ENCODE data around the gene CCDC24. TPM values are rescaled to one million over a fixed set of nuclear protein-coding genes. Genes with fewer than 3 reads are reported as not detected.

Gene CCDC24
- total and polyA plus RNA-seq, 9 of the 15 experiments (the other 6 are each of a cell fraction or from before 2014, with no cell fraction given) = 0.31 to 4.5 (median 1.5) TPM

- TF ChIP-seq MXD1 (CRISPR knock-in tag; IDR thresholded peaks at IDR 0.05; ENCODE audit: borderline replicate concordance, poor library complexity, severe bottlenecking) = peak; percentile 92
- TF ChIP-seq MAZ (CRISPR knock-in tag; conservative IDR thresholded peaks at IDR 0.05 in 1 of 2, IDR thresholded peaks at IDR 0.05 in 1 of 2) = peak; percentile 96; a peak in 3 of 4 replicates
- TF ChIP-seq KAT7 (CRISPR knock-in tag; IDR thresholded peaks at IDR 0.05; ENCODE audit: borderline replicate concordance) = peak; percentile 97; the same call in 1 of the 2 replicates
- peak; percentile 72; the same call in 1 of the 2 replicates for TF ChIP-seq ZNF589 (CRISPR knock-in tag; IDR thresholded peaks at IDR 0.05; ENCODE audit: low read depth)
- TF ChIP-seq CEBPB (tag; IDR thresholded peaks at IDR 0.05) = peak; percentile 92
- TF ChIP-seq ZNF24 (IDR thresholded peaks at IDR 0.05) = no peak; the same call in 1 of the 2 replicates
- TF ChIP-seq SRSF9 (IDR thresholded peaks at IDR 0.05; ENCODE audit: borderline replicate concordance, low read depth, low read length) = no peak
- TF ChIP-seq SP1 (CRISPR knock-in tag; IDR thresholded peaks at IDR 0.05) = peak; percentile 100
- TF ChIP-seq ZNF140 (CRISPR knock-in tag; IDR thresholded peaks at IDR 0.05) = no peak
- peak; percentile 90 for TF ChIP-seq ATF7 (IDR thresholded peaks at IDR 0.05)
- TF ChIP-seq CCNT2 (IDR thresholded peaks at IDR 0.05; ENCODE audit: borderline replicate concordance, extremely low read depth, insufficient read length, low read depth, low read length) = peak; percentile 57
- TF ChIP-seq SMARCC2 (IDR thresholded peaks at IDR 0.05; ENCODE audit: low read depth) = peak; percentile 61; the same call in 1 of the 2 replicates
- TF ChIP-seq ZNF449 (CRISPR knock-in tag; IDR thresholded peaks at IDR 0.05) = no peak
- TF ChIP-seq NFE2L1 (tag; IDR thresholded peaks at IDR 0.05; ENCODE audit: borderline replicate concordance, low read depth) = no peak
- TF ChIP-seq ZNF584 (CRISPR knock-in tag; IDR thresholded peaks at IDR 0.05; ENCODE audit: low read depth) = peak; percentile 78; the same call in 1 of the 2 replicates
- TF ChIP-seq HEY1 (CRISPR knock-in tag; IDR thresholded peaks at IDR 0.05; ENCODE audit: borderline replicate concordance) = no peak
- peak; percentile 26 to 42; a peak in 2 of 4 replicates for TF ChIP-seq RCOR1 (IDR thresholded peaks at IDR 0.05; ENCODE audit: borderline replicate concordance in 1 of 2, low read depth in 2 of 2, low read length in 2 of 2)
- 0 out of 2 replicates have a peak, but pooled peaks have one; percentile 11 for TF ChIP-seq FOXO4 (CRISPR knock-in tag; IDR thresholded peaks at IDR 0.05)
- TF ChIP-seq EP400 (IDR thresholded peaks at IDR 0.05) = peak; percentile 91
- TF ChIP-seq ZBTB9 (CRISPR knock-in tag; IDR thresholded peaks at IDR 0.05) = no peak; the same call in none of the 2 replicates
These were observed 45.0 kb upstream of the CCDC24 start, which contains the start of gene IPO13 (continued) for GRCh38 chr1:43946236-43947060.
